ENCODE results near the gene RPUSD4. TPM values are rescaled to one million over a fixed set of nuclear protein-coding genes. Genes with fewer than 3 reads are reported as not detected.

RPUSD4 gene
- total RNA-seq, 1 experiment from 2014 or later: 40.1 TPM

- DNase-seq (ENCODE audit: low read depth, low spot score): no peak
- Histone ChIP-seq H2AFZ (ENCODE audit: low read depth, low read length, poor library complexity, severe bottlenecking) (no peak overlapping the region), H3K9me2 (ENCODE audit: insufficient read depth) (no peaks in the 10 kb centered on the region), H3K4me3 (replicated peaks in 1 of 2; ENCODE audit: low read depth in 1 of 2, low read length in 2 of 2) (no peak overlapping the region), H3K27ac (ENCODE audit: low read depth, low read length) (no peak overlapping the region), H3K27me3 (ENCODE audit: insufficient read depth, low read length) (no peaks in the 10 kb centered on the region), H3K9me3 (ENCODE audit: control insufficient read depth in 1 of 2, insufficient read depth in 1 of 2, low read depth in 1 of 2, low read length in 2 of 2) (no peaks in the 10 kb centered on the region), H3K79me2 (ENCODE audit: insufficient read depth, low read length) (no peaks in the 10 kb centered on the region), H3K36me3 (ENCODE audit: control insufficient read depth in 1 of 2, insufficient read depth in 2 of 2, low read length in 2 of 2) (no peaks in the 10 kb centered on the region), H3K4me1 (ENCODE audit: control insufficient read depth in 1 of 2, insufficient read depth in 2 of 2, low read length in 2 of 2) (peaks cover 0 to 5% of the 10 kb centered on the region in 2 experiments; a peak in 1 of 4 replicates), H3K9ac (ENCODE audit: low read length) (no peak overlapping the region), H3K4me2 (ENCODE audit: low read length) (no peak overlapping the region), H4K20me1 (ENCODE audit: insufficient read depth) (no peaks in the 10 kb centered on the region)
- no TSS peak for BruUV-seq (replicated peaks)
- ChIA-PET CTCF (no interaction called here), RAD21 (ENCODE audit: low non-redundant PET in 1 of 2, low total read pairs in 2 of 2, uncharacterized antibody in 2 of 2, unreplicated experiment in 2 of 2) (no interaction called here), POLR2A (no interaction called here)
- intact Hi-C loops (cut with micrococcal nuclease): no loop called here
- no peak for ATAC-seq
- no peak for TF ChIP-seq YY1 (IDR thresholded peaks at IDR 0.05; ENCODE audit: extremely low read depth, insufficient replicate concordance, low read depth, low read length)
Observed at GRCh38 chr11:126167488-126167887, 44.0 kb downstream of the RPUSD4 start.

- no peak for ATAC-seq
Observed at GRCh38 chr11:126166413-126166812, 45.0 kb downstream of the RPUSD4 start.

More at GRCh38 chr11:126166413-126166812, 45.0 kb downstream of the RPUSD4 start:
- BruUV-seq (replicated peaks): no TSS peak
- Histone ChIP-seq H3K4me1 (ENCODE audit: control insufficient read depth in 1 of 2, insufficient read depth in 2 of 2, low read length in 2 of 2) (peaks cover 0 to 5% of the 10 kb centered on the region in 2 experiments; a peak in 1 of 4 replicates), H3K79me2 (ENCODE audit: insufficient read depth, low read length) (no peaks in the 10 kb centered on the region), H4K20me1 (ENCODE audit: insufficient read depth) (no peaks in the 10 kb centered on the region), H3K4me3 (replicated peaks in 1 of 2; ENCODE audit: low read depth in 1 of 2, low read length in 2 of 2) (no peak overlapping the region), H3K27ac (ENCODE audit: low read depth, low read length) (no peak overlapping the region), H3K36me3 (ENCODE audit: control insufficient read depth in 1 of 2, insufficient read depth in 2 of 2, low read length in 2 of 2) (no peaks in the 10 kb centered on the region), H3K9me2 (ENCODE audit: insufficient read depth) (no peaks in the 10 kb centered on the region), H3K9me3 (ENCODE audit: control insufficient read depth in 1 of 2, insufficient read depth in 1 of 2, low read depth in 1 of 2, low read length in 2 of 2) (no peaks in the 10 kb centered on the region), H3K27me3 (ENCODE audit: insufficient read depth, low read length) (no peaks in the 10 kb centered on the region), H3K9ac (ENCODE audit: low read length) (no peak overlapping the region), H3K4me2 (ENCODE audit: low read length) (no peak overlapping the region), H2AFZ (ENCODE audit: low read depth, low read length, poor library complexity, severe bottlenecking) (no peak overlapping the region)
- ChIA-PET CTCF (no interaction called here), RAD21 (ENCODE audit: low non-redundant PET in 1 of 2, low total read pairs in 2 of 2, uncharacterized antibody in 2 of 2, unreplicated experiment in 2 of 2) (no interaction called here), POLR2A (no interaction called here)
- intact Hi-C loops (cut with micrococcal nuclease): no loop called here
- DNase-seq (ENCODE audit: low read depth, low spot score): no peak
- TF ChIP-seq SIN3A (IDR thresholded peaks at IDR 0.05; ENCODE audit: low read depth) (no peak), FOSL1 (IDR thresholded peaks at IDR 0.05; ENCODE audit: low read depth) (no peak), REST (IDR thresholded peaks at IDR 0.05; ENCODE audit: low read depth) (no peak), TCF7L2 (IDR thresholded peaks at IDR 0.05; ENCODE audit: borderline replicate concordance, extremely low read depth, insufficient read depth, insufficient read length) (no peak)

Data from HCT116 (cell line).